Measurements from ENCODE around the gene TUBB4B. TPM values are rescaled to one million over a fixed set of nuclear protein-coding genes. Genes with fewer than 3 reads are reported as not detected.

Gene TUBB4B
- total RNA-seq, 1 experiment from 2014 or later, result 607 TPM

- no peak for DNase-seq (ENCODE audit: low spot score)
Observed at GRCh38 chr9:137293094-137293481, 52.0 kb downstream of the TUBB4B start.

Other genes with a start within 250 kb of the TUBB4B start
- gene PAXX, start 248.9 kb upstream of the TUBB4B start, total RNA-seq (2014; rRNA removed; shearing (Covaris generic)), result 169 and 179 TPM in 2 replicates
- gene CLIC3, start 244.7 kb upstream of the TUBB4B start, total RNA-seq (2014; rRNA removed; shearing (Covaris generic)), result 17.0 and 24.1 TPM in 2 replicates
- gene ABCA2, start 213.1 kb upstream of the TUBB4B start, total RNA-seq (2014; rRNA removed; shearing (Covaris generic)), result 92.6 and 99.9 TPM in 2 replicates
- 0.36 and 0.42 TPM in 2 replicates for gene FUT7, start 209.2 kb upstream of the TUBB4B start, total RNA-seq (2014; rRNA removed; shearing (Covaris generic))
- 59.9 and 84.3 TPM in 2 replicates for gene NPDC1, start 195.1 kb upstream of the TUBB4B start, total RNA-seq (2014; rRNA removed; shearing (Covaris generic))
- gene ENTPD2, start 187.2 kb upstream of the TUBB4B start, total RNA-seq (2014; rRNA removed; shearing (Covaris generic)), result 2.5 and 2.7 TPM in 2 replicates
- 217 and 239 TPM in 2 replicates for gene SAPCD2, start 170.7 kb upstream of the TUBB4B start, total RNA-seq (2014; rRNA removed; shearing (Covaris generic))
- 3.7 and 5.3 TPM in 2 replicates for gene UAP1L1, start 163.8 kb upstream of the TUBB4B start, total RNA-seq (2014; rRNA removed; shearing (Covaris generic))
- 82.2 and 104 TPM in 2 replicates for gene MAN1B1, start 154.3 kb upstream of the TUBB4B start, total RNA-seq (2014; rRNA removed; shearing (Covaris generic))
- gene DPP7, start 126.6 kb upstream of the TUBB4B start, total RNA-seq (2014; rRNA removed; shearing (Covaris generic)), result 290 and 324 TPM in 2 replicates
- 0.39 and 3.0 TPM in 2 replicates for gene GRIN1, start 102.1 kb upstream of the TUBB4B start, total RNA-seq (2014; rRNA removed; shearing (Covaris generic))
- gene LRRC26, start 71.2 kb upstream of the TUBB4B start, total RNA-seq (2014; rRNA removed; shearing (Covaris generic)), result 0.43 and 0.44 TPM in 2 replicates
- not detected in 2 replicates for gene TMEM210, start 69.2 kb upstream of the TUBB4B start, total RNA-seq (2014; rRNA removed; shearing (Covaris generic))
- 60.6 and 64.0 TPM in 2 replicates for gene ANAPC2, start 52.7 kb upstream of the TUBB4B start, total RNA-seq (2014; rRNA removed; shearing (Covaris generic))
- gene SSNA1, start 52.6 kb upstream of the TUBB4B start, total RNA-seq (2014; rRNA removed; shearing (Covaris generic)), result 184 and 208 TPM in 2 replicates
- 63.1 and 66.3 TPM in 2 replicates for gene TPRN, start 40.5 kb upstream of the TUBB4B start, total RNA-seq (2014; rRNA removed; shearing (Covaris generic))
- 44.7 and 51.5 TPM in 2 replicates for gene TMEM203, start 35.6 kb upstream of the TUBB4B start, total RNA-seq (2014; rRNA removed; shearing (Covaris generic))
- 19.0 and 23.9 TPM in 2 replicates for gene NDOR1, start 35.6 kb upstream of the TUBB4B start, total RNA-seq (2014; rRNA removed; shearing (Covaris generic))
- gene RNF208, start 19.0 kb upstream of the TUBB4B start, total RNA-seq (2014; rRNA removed; shearing (Covaris generic)), result 0.55 and 1.7 TPM in 2 replicates
- gene CYSRT1, start 16.1 kb upstream of the TUBB4B start, total RNA-seq (2014; rRNA removed; shearing (Covaris generic)), result 1.6 and 2.4 TPM in 2 replicates
- 0.38 TPM in 1 of 2 replicates, not detected in the other for gene RNF224, start 13.8 kb upstream of the TUBB4B start, total RNA-seq (2014; rRNA removed; shearing (Covaris generic))
- 0.15 TPM in 1 of 2 replicates, not detected in the other for gene SLC34A3, start 10.4 kb upstream of the TUBB4B start, total RNA-seq (2014; rRNA removed; shearing (Covaris generic))
- gene STPG3, start 10.0 kb downstream of the TUBB4B start, total RNA-seq (2014; rRNA removed; shearing (Covaris generic)), result not detected in 2 replicates
- gene NELFB, start 14.0 kb downstream of the TUBB4B start, total RNA-seq (2014; rRNA removed; shearing (Covaris generic)), result 111 and 115 TPM in 2 replicates
- 210 and 226 TPM in 2 replicates for gene TOR4A, start 36.4 kb downstream of the TUBB4B start, total RNA-seq (2014; rRNA removed; shearing (Covaris generic))
- gene NRARP, start 61.0 kb downstream of the TUBB4B start, total RNA-seq (2014; rRNA removed; shearing (Covaris generic)), result 107 and 116 TPM in 2 replicates
- 7.6 and 14.1 TPM in 2 replicates for gene EXD3, start 181.9 kb downstream of the TUBB4B start, total RNA-seq (2014; rRNA removed; shearing (Covaris generic))
- 1.5 and 3.7 TPM in 2 replicates for gene NOXA1, start 182.1 kb downstream of the TUBB4B start, total RNA-seq (2014; rRNA removed; shearing (Covaris generic))
- 0.76 and 1.3 TPM in 2 replicates for gene ENTPD8, start 200.1 kb downstream of the TUBB4B start, total RNA-seq (2014; rRNA removed; shearing (Covaris generic))
- gene NSMF, start 218.0 kb downstream of the TUBB4B start, total RNA-seq (2014; rRNA removed; shearing (Covaris generic)), result 74.4 and 77.7 TPM in 2 replicates